T-helper 1 cell treated with Interleukin-12 subunit alpha and Interleukin-12 subunit beta and Interleukin-4 antibody, amounts not matched to agents 30 μg/mL and 1 μg/mL, for 36 hours (primary cell): ENCODE measurements around the gene ETV7.
"Not testable (repeated sequence)": the region's sequence is repeated elsewhere in the genome, so short reads cannot be mapped to it uniquely, and the experiment has no call there.

Experiments used
- H3K27ac Mint-ChIP-seq: one replicate; pipeline ENCODE4 v1.8.0; 2021; ENCODE audit warnings: mild to moderate bottlenecking, mixed read lengths
- H3K27me3 Mint-ChIP-seq: one replicate; pipeline ENCODE4 v1.8.0; 2021; ENCODE audit warnings: low read depth, mixed read lengths
- H3K36me3 Mint-ChIP-seq: one replicate; pipeline ENCODE4 v1.8.0; 2021; ENCODE audit warnings: low read depth, mixed read lengths
- H3K4me1 Mint-ChIP-seq: one replicate; pipeline ENCODE4 v1.8.0; 2021; ENCODE audit warnings: low read depth, mixed read lengths
- H3K4me3 Mint-ChIP-seq: one replicate; pipeline ENCODE4 v1.8.0; 2021; ENCODE audit warnings: mild to moderate bottlenecking, moderate library complexity, mixed read lengths
- H3K9me3 Mint-ChIP-seq: one replicate; pipeline ENCODE4 v1.8.0; 2021; ENCODE audit warnings: mixed read lengths

The ETV7 gene

GRCh38 chr6:36363371-36363752 is 24.1 kb downstream of the ETV7 start:
- not testable (repeated sequence) for H3K9me3 Mint-ChIP-seq, H3K27me3 Mint-ChIP-seq, H3K36me3 Mint-ChIP-seq, H3K27ac Mint-ChIP-seq, H3K4me3 Mint-ChIP-seq
- H3K4me1 Mint-ChIP-seq = peaks cover 19% of the 10 kb centered on the region

- Mint-ChIP-seq H3K36me3 (peaks cover 6% of the 10 kb centered on the region), H3K4me3 (no peak overlapping the region), H3K9me3 (no peaks in the 10 kb centered on the region), H3K27me3 (peaks cover 9% of the 10 kb centered on the region), H3K4me1 (peaks cover 25% of the 10 kb centered on the region), H3K27ac (no peak overlapping the region)
Observed at GRCh38 chr6:36362551-36363370, 24.7 kb downstream of the ETV7 start.

GRCh38 chr6:36361071-36361470 is 26.4 kb downstream of the ETV7 start:
- Mint-ChIP-seq H3K4me3 (no peak overlapping the region), H3K27ac (no peak overlapping the region), H3K4me1 (peaks cover 31% of the 10 kb centered on the region), H3K27me3 (peaks cover 20% of the 10 kb centered on the region), H3K9me3 (no peaks in the 10 kb centered on the region), H3K36me3 (peaks cover 4% of the 10 kb centered on the region)

GRCh38 chr6:36360241-36361054 is 27.0 kb downstream of the ETV7 start:
- Mint-ChIP-seq H3K4me3 (no peak overlapping the region), H3K27me3 (peaks cover 25% of the 10 kb centered on the region), H3K36me3 (peaks cover 4% of the 10 kb centered on the region), H3K4me1 (peaks cover 33% of the 10 kb centered on the region), H3K27ac (no peak overlapping the region), H3K9me3 (no peaks in the 10 kb centered on the region)

GRCh38 chr6:36358226-36358915 is 29.1 kb downstream of the ETV7 start:
- Mint-ChIP-seq H3K27me3 (peaks cover 42% of the 10 kb centered on the region), H3K27ac (no peak overlapping the region), H3K4me1 (peaks cover 26% of the 10 kb centered on the region), H3K4me3 (no peak overlapping the region), H3K9me3 (no peaks in the 10 kb centered on the region), H3K36me3 (peaks cover 4% of the 10 kb centered on the region)

- peaks cover 4% of the 10 kb centered on the region for H3K9me3 Mint-ChIP-seq
- H3K27ac Mint-ChIP-seq = peak overlapping the region; percentile 68
- peaks cover 2% of the 10 kb centered on the region for H3K36me3 Mint-ChIP-seq
- H3K4me1 Mint-ChIP-seq = peaks cover 24% of the 10 kb centered on the region
- H3K4me3 Mint-ChIP-seq = no peak overlapping the region
- H3K27me3 Mint-ChIP-seq = peaks cover 45% of the 10 kb centered on the region
Observed at GRCh38 chr6:36357872-36358225, 29.6 kb downstream of the ETV7 start.

GRCh38 chr6:36355819-36356218 is 31.6 kb downstream of the ETV7 start:
- H3K4me3 Mint-ChIP-seq = no peak overlapping the region
- H3K27ac Mint-ChIP-seq = no peak overlapping the region
- H3K27me3 Mint-ChIP-seq = peaks cover 50% of the 10 kb centered on the region
- no peaks in the 10 kb centered on the region for H3K36me3 Mint-ChIP-seq
- H3K9me3 Mint-ChIP-seq = peaks cover 9% of the 10 kb centered on the region
- peaks cover 24% of the 10 kb centered on the region for H3K4me1 Mint-ChIP-seq

- Mint-ChIP-seq H3K36me3 (no peaks in the 10 kb centered on the region), H3K4me1 (peaks cover 15% of the 10 kb centered on the region), H3K27ac (no peak overlapping the region), H3K9me3 (peaks cover 9% of the 10 kb centered on the region), H3K27me3 (peaks cover 60% of the 10 kb centered on the region), H3K4me3 (no peak overlapping the region)
Observed at GRCh38 chr6:36353411-36353915, 34.0 kb downstream of the ETV7 start.

GRCh38 chr6:36352477-36353157 is 34.9 kb downstream of the ETV7 start:
- H3K27ac Mint-ChIP-seq = peak overlapping the region; percentile 12
- H3K27me3 Mint-ChIP-seq = peaks cover 54% of the 10 kb centered on the region
- no peaks in the 10 kb centered on the region for H3K36me3 Mint-ChIP-seq
- H3K4me3 Mint-ChIP-seq = no peak overlapping the region
- peaks cover 9% of the 10 kb centered on the region for H3K9me3 Mint-ChIP-seq
- peaks cover 7% of the 10 kb centered on the region for H3K4me1 Mint-ChIP-seq

GRCh38 chr6:36350681-36351571 is 36.5 kb downstream of the ETV7 start:
- Mint-ChIP-seq H3K27ac (no peak overlapping the region), H3K9me3 (peaks cover 9% of the 10 kb centered on the region), H3K4me3 (no peak overlapping the region), H3K36me3 (no peaks in the 10 kb centered on the region), H3K4me1 (peaks cover 2% of the 10 kb centered on the region), H3K27me3 (peaks cover 45% of the 10 kb centered on the region)

GRCh38 chr6:36350082-36350481 is 37.4 kb downstream of the ETV7 start:
- Mint-ChIP-seq H3K27me3 (peaks cover 37% of the 10 kb centered on the region), H3K4me3 (no peak overlapping the region), H3K9me3 (peaks cover 9% of the 10 kb centered on the region), H3K36me3 (no peaks in the 10 kb centered on the region), H3K27ac (no peak overlapping the region), H3K4me1 (no peaks in the 10 kb centered on the region)

GRCh38 chr6:36349240-36349639 is 38.2 kb downstream of the ETV7 start:
- peaks cover 9% of the 10 kb centered on the region for H3K9me3 Mint-ChIP-seq

GRCh38 chr6:36347621-36348020 is 39.8 kb downstream of the ETV7 start:
- H3K27ac Mint-ChIP-seq = no peak overlapping the region
- no peak overlapping the region for H3K4me3 Mint-ChIP-seq
- H3K36me3 Mint-ChIP-seq = no peaks in the 10 kb centered on the region
- H3K9me3 Mint-ChIP-seq = peaks cover 3% of the 10 kb centered on the region
- peaks cover 24% of the 10 kb centered on the region for H3K27me3 Mint-ChIP-seq
- no peaks in the 10 kb centered on the region for H3K4me1 Mint-ChIP-seq

More at GRCh38 chr6:36349240-36349639, 38.2 kb downstream of the ETV7 start:
- Mint-ChIP-seq H3K4me3 (no peak overlapping the region), H3K27me3 (peaks cover 29% of the 10 kb centered on the region), H3K36me3 (no peaks in the 10 kb centered on the region), H3K27ac (no peak overlapping the region), H3K4me1 (no peaks in the 10 kb centered on the region)
